Renal cortex interstitium (tissue), 11 donors: Measurements from ENCODE around the gene PARD3. TPM values are rescaled to one million over a fixed set of nuclear protein-coding genes. Genes with fewer than 3 reads are reported as not detected.

Source experiments
- DNase-seq, 11 donors: peaks; one replicate each; pipeline ENCODE4 v3.0.0-alpha.2; 2013; ENCODE audit warnings: low read depth in 9 of 11, low spot score in 4 of 11; ENCODE audit errors: extremely low read depth in 1 of 11
- polyA plus RNA-seq, 3 donors: library from polyadenylated mRNA; unstranded; fragments of 120-200 nt; gene quantifications; one replicate each; pipeline ENCODE4 v1.2.1, GENCODE V29; 2013; ENCODE audit not compliant: insufficient read length in 3 of 3

Gene PARD3
- polyA plus RNA-seq, 3 donors, result 68.5 to 88.7 (median 71.1) TPM

DNA sequence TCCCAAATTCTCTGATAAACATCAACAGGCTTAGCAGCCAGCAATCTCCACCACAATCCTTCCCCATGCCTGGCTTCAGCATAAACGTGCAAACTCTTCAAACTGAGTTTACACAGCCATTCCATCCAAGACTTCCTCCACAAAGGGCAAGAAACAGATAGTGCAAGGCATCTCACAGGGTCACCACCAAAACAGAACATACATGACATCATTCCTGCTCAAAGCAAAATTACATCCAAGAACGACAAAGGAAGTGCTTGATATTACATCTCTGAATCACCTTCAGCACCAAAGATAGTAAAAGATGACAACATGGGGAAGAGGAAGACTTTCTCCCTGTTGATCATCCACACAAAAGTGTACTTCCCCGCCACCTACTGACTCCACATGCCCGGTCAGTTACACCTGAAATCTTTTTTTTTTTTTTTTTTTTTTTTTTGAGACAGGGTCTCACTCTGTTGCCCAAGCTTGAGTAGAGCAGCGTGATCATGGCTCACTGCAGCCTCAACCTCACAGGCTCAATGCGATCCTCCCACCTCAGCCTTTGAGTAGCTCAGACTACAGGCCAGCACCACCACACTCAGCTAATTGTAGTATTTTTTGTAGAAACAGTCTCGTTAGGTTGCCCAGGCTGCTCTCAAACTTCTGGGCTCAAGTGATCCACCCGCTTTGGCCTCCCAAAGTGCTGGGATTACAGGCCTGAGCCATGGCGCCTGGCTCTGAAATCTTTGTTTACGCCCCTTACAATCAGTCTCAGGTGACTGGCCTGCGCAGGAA, 127.5 kb downstream of the PARD3 start:
- DNase-seq, result no peak

DNA sequence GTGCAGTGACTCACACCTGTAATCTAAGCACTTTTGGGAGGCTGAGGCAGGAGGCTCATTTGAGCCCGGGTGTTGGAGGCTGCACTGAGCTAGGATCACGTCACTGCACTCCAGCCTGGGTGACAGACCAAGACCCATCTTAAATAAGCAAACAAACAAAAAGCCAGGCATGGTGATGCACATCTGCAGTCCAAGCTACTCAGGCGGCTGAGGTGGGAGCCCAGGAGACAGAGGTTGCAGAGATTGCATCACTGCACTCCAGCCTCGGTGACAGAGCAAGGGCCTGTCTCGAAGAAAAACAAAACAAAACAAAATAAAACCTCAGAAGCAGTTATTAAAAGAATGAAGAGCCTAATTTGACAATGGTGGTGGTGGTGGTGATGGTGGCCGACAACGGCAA, 132.5 kb downstream of the PARD3 start:
- DNase-seq, result no peak

DNA sequence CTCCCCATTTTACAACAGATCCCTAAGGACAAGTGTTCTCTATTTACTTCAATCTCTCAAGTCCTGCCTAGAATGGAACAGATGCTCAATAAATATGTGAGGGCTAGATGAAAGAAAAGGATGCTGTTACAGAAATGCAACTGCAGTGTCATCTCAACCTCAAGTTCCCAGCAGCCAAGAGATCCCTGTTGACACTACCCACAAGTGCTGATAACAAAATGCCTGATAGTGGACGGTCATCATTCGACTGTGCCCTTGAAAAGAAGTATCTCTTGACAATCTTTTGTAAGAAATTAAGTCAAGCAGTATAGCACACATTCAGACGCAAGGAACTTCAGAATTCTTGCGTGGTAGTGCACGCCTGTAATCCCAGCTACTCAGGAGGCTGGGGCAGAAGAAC, 133.2 kb downstream of the PARD3 start:
- DNase-seq, result no peak

DNA sequence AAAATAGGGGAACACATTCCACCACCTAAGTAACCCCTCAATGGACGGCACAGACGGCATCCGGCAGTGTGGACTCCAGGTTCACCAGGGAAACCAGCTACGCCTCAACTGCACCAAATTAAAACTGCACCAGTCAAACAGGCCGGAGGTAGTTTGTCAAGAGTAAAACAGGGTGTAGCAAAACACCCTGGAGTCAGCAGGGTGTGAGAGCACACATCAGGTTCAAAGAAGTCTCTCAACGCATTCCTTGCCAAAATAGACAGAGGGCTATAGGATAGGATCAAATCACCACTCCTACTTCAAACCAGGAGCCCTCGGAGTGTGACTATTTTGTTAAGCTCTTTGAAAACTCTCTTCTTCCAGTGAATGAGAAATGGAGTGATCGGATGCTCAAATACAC, 135.9 kb downstream of the PARD3 start:
- DNase-seq, result no peak

DNA sequence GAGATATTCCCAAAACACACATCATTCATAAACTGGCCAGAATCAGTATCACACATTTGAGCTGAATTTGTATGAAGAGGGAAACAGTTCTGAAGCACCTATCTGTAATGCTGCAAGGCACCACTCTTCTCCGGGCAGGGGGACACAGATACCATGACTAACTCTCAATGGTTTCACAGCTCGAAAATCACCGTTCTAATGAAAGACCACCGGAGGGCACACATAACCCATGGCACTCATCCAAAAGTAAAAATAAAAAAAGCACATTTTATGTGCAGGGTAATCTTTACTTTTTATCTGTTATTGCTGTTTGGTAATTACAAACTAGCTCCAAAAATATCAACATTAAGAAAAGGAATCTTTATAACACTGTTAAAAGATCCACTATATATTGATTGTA, 137.5 kb downstream of the PARD3 start:
- DNase-seq, result no peak

DNA sequence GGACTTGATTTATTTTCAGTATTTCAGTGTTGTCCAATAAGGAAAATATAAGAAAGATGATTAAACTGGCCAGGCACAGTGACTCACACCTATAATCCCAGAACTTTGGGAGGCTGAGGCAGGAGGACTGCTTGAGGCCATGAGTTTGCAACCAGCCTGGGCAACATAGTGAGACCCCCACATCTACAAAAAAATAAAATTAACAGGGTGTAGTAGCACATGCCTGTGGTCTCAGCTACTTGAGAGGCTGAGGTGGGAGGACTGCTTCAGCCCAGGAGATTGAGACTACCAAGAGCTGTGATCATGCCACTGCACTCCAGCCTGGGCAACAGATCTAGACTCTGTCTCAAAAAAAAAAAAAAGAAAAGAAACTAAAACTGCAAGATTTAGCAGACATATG, 138.0 kb downstream of the PARD3 start:
- DNase-seq, result no peak

DNA sequence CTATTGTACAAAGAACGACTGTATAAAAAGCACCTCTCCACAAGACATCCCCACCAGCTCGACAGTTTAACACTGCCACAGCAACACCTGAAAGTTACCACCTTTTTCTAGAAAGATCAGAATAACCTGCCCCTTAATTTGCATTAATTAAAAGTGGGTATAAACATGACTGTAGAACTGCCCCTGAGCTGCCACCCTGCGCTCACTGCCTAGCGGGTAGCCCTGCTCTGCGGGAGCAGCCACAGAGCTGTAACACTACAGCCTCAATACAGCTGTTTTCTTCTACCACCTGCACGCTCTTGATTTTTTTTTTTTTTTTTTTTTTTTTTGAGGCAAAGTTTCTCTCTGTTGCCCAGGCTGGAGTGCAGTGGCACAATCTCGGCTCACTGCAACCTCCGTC, 140.9 kb downstream of the PARD3 start:
- DNase-seq, result no peak

DNA sequence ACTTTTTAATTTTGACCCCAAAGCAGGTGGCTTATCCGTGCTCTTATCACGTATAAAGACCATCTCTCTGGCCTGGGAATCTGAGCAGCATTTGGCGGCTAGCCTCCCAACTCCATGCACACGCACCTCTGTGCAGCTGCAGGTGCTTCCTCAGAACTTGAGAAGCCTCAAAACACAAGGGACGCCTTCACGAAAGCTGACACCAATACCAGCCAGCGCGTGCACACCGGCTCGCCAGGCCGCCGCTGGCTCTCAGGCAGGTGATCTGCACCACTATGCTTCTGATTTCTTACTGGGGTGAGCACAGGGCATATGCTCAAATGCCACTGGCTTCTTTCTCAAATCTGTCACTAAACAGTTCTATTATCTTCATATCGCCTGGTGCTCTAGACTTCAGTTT, 145.0 kb downstream of the PARD3 start:
- DNase-seq, result no peak

DNA sequence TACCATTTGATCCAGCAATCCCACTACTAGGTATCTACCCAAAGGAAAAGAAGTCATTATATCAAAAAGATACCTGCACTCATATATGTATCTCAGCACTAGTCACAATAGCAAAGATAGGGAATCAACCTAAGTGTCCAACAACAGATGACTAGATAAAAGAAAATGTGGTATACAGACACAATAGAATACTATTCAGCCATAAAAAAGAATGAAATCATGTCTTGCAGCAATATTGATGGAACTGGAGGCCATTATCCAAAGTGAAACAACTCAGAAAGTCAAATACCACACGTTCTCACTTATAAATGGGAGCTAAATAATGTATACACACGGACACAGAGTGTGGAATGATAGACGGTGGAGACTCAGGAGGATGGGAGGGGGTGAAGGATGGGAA, 146.0 kb downstream of the PARD3 start:
- no peak for DNase-seq

DNA sequence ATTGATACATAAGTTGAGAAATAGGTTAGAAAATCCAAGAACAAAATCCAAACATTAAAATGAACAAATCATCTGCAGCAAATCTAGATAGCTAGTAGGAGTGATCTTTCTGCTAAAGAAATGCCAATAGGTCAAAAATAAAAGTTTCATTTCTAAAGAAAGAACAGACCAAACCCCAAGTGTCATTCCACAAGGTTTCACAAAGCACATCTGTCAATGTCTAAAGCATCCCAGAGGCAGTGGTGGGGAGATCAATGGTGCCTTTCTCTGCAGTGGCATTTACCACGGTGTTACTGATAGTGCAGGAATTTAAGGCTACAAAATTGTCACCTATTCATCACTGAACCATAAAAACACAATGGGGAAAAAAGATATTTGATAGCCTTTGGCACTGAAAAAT, 147.9 kb downstream of the PARD3 start:
- DNase-seq, result no peak

DNA sequence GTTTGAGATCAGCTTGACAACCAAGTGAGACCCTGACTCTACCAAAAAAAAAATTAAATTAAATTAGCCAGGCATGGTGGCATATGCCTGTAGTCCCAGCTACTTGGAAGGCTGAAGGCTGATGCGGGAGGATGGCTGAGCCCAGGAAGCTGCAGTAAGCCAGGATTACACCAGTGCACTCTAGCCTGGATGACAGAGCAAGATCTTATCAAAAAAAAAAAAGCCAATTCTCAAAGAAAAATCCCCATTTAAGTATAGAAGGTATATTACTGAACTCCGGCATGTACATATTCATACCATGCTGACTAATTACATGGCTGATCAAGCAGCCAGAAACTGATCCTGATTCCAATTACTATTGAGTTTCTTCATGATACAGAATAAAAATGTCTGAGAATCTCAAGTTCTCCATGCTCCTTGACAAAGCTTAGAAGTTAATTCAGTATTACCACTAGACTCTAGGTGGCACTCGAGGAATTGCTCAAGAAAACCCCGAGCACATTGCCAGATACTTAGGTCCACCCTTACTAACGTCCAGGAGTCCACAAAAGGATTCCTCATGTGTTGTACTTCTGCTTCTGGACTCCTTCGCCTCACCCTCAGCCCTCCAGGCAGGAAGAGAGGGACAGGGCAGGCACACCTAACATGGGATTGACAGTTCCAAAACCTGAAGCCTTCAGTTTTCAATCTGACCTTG, 148.9 kb downstream of the PARD3 start:
- peak; percentile 46 to 84 (median 56) for DNase-seq

DNA sequence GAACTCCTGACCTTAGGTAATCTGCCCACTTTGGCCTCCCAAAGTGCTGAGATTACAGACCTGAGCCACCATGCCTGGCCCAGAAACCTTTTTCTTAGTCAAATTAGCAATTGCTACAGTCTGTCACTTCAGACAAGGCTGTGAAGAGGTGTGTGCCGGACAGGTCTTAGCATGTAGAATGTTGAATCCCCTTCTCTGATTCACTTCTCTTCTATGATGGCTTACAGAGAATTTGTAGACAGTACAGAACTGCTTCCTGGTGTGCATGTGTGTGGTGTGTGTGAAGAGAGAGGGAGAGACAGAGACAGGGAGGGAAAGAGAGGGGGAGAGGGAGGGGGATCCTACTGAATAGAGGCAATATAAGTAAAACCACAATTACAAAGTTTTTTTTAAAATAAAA, 150.4 kb downstream of the PARD3 start:
- no peak for DNase-seq

DNA sequence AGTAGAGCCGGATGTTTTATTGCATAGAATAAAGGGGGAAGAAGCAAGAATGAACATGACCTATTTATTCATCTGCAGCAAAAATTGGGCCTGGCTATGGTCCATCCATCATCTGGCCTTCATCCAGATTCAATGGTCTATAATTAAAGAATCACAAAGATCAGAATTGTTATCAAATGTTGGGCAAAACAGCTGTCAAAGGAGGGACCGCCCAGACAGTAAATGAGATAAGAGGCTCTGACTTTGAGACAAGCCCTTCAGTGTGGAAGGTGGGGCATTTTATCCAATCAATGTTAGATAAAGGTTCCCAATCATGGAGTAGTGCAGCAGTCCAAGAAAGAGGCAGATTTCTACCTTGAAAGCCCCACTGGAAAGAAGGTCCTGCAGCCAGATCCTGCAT, 153.5 kb downstream of the PARD3 start:
- no peak for DNase-seq

DNA sequence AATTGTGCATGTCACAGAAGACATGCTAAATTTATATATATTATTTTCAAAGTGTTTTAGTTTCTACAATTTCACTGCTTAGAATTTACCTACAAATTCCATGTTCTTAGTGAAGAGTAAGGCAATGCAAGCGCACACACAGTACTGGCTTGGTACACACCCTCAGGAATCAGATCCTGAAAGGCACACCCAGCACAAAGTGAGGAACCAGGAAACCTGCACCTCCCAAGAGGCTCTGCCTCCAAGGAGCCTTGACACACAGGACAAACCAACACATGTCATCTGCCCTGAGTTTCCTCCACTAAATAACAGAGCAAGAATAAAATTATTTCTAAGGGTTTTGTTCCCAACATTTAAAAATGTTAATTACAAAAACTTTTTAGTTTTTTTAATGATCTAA, 156.2 kb downstream of the PARD3 start:
- DNase-seq, result no peak

DNA sequence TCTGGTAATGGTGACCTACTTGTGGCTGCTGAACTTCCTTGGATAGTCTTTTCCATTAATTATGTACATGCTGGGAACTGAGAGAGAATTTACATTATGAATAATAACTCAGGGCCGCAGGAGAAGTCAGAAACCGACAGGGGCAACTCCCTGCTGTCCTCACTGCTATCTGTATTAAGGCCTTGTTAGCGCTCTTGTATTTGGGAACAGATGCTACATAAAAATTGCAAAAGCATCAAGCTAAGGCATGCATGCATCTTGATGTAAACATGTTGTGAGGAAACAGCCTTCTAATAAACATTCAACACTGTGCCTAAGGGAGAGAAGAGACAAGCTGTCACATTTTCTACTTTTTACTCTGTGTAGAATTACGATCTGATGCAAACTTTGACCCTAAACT, 158.4 kb downstream of the PARD3 start:
- DNase-seq, result no peak

DNA sequence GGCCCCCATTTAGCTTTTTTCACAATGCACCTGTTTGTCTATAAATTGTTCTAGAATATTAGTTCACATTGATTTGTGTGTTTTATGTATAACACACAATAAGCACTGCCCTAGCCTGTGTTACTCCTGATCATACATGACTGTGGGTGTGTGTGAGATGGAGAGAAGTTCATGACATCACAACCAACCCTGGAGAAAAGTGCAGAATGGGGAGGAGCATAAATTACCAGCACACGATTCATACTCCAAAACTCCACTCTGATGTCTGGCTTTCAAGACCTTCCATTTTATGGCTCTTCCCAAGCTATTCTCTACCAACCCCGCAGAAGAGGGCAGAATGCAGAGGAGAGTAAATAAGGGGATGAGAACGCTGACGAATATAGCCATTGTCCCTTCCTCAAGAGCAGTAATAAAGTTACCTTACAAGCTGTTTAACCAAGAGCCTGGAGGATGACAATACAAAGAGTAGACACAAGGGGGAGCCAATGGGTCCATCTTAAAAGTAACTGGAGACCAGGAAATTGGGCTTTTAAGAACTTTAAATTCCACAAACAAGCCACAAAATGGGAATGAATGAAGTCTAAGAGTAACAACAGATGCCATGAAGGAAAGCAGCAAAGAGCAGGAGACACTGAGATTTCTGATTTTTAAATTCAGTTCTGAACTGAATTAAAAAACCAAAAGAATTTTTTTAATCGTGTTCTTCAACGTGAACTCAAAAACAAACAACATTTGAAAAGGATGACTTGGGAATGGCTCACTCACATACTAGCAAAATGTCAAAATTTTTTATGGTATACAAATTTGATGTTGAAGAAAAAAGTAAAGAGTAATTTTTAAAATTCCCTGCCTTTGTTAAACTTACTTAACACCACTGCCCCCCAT, 159.6 kb downstream of the PARD3 start:
- DNase-seq, result peak in 10 of 11 donors; percentile 41 to 77 (median 66)

DNA sequence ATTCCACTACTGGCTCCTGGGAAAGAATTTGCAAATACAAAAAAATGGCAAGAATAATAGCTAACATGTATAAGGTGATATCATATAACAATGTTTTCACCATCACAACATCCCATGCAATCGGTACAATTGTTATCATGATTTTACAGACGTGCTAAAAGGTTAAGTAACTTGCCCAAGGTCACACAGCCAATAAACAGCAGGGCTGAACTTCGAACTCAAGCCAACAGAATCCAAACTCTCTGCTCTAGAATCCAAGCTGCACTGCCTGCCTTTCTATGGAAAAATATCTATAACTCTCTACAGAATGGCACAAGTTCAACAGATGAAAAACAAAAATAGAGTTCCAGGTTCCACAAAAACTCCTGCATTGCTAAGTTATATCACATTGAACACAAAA, 160.9 kb downstream of the PARD3 start:
- DNase-seq, result no peak

DNA sequence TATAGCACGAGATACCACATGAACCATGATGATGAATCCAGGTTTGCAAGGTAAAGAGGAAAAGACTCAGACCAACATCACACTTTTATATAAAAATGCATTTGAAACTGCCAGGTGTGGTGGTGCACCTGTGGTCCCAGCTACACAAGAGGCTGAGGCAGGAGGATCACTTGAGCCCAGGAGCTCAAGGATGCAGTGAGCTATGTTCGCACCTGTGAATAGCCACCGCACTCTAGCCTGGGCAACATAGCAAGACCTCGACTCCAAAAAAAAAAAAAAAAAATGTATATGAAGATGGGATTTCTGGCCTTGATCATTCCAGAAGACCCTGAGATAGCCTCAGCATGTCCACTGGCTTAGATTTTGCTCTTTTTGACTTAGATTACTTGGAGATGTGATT, 161.6 kb downstream of the PARD3 start:
- DNase-seq, result no peak

DNA sequence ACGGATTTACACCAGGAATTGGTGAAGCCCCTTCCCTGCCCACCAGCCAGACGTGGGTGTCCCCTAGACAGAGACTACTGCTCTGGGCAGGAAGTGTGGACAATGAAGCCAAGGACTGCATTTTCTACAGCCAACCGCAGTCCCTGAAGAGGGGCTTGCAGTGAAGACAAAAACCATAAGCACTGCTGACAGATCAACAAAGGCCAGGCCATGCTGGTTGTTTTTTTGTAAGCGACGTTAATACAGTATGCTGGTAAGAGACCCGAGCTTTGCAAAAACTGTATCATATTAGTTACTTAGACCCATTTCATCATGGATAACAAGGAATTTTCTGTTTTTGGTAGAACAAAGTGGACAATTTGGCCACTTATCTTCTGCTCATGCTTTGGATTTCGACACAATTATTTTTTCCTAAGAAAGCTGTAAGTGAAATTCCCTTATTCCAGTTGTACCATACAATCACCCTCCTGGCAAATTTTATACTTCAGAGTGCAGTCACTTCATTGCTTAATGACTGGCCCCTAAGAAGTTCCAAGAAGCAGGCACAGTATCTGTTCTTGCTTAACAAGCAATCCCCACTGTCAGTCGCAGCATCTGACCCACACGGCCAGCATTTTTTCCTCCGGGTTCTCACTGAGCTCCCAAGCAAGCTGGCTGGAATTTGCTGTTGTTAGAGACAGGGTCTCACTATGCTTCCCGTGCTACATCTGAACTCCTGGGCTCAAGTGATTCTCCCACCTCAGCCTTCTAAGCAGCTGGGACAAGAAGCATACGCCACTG, 163.5 kb downstream of the PARD3 start:
- no peak for DNase-seq
